ENCODE measurements around the gene MAN1A1.

GRCh38 chr6:119262612-119263011 lies 86.9 kb downstream of the MAN1A1 start:
- TF ChIP-seq CTCF (IDR thresholded peaks at IDR 0.05; ENCODE audit: low read depth, low read length, poor library complexity, severe bottlenecking) (no peak), EZH2phosphoT487 (IDR thresholded peaks at IDR 0.05; ENCODE audit: borderline replicate concordance, low read length) (no peak)
